ENCODE data around the gene FBH1. TPM values are rescaled to one million over a fixed set of nuclear protein-coding genes. Genes with fewer than 3 reads are reported as not detected.

The FBH1 gene
- total RNA-seq, 1 experiment from 2014 or later: 61.9 TPM

DNA sequence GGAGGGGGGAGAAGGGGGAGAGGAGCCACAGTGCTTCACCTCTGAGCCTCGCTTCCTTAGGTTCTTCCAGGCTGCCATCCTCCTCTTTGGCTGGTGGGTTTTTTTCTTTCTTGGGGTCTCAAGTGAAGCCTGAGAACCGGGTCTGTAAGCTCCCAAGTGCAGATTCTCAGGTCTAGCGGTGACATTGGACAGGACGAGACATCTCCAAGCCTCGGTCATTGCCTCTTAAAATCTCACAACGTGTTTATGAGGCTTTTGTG lies 88.1 kb downstream of the FBH1 start:
- no peak for DNase-seq
- H3K79me2 ChIP-seq (ENCODE audit: low read length): no peaks in the 10 kb centered on the region
- peak overlapping the region; percentile 80 for H3K4me3 ChIP-seq (ENCODE audit: low read length)
- H3K9ac ChIP-seq (ENCODE audit: low read length): peak overlapping the region; percentile 60; the same call in 1 of the 2 replicates
- H3K36me3 ChIP-seq (ENCODE audit: insufficient read depth, low read length): no peaks in the 10 kb centered on the region
- H3K4me1 ChIP-seq (ENCODE audit: low read length): peaks cover 13% of the 10 kb centered on the region
- no peaks in the 10 kb centered on the region for H3K9me2 ChIP-seq (replicated peaks; ENCODE audit: insufficient read depth, low read length)
- H4K20me1 ChIP-seq (ENCODE audit: insufficient read depth, low read depth, low read length): no peaks in the 10 kb centered on the region
- H3K4me2 ChIP-seq (ENCODE audit: low read depth, low read length, poor library complexity, severe bottlenecking): peak overlapping the region; percentile 79
- H3K27ac ChIP-seq (ENCODE audit: low read length): no peak overlapping the region
- H2AFZ ChIP-seq (ENCODE audit: low read length): peak overlapping the region; percentile 87; the same call in 1 of the 2 replicates
- H3K27me3 ChIP-seq (ENCODE audit: low read length): no peaks in the 10 kb centered on the region
- no peaks in the 10 kb centered on the region for H3K9me3 ChIP-seq (ENCODE audit: low read length)

DNA sequence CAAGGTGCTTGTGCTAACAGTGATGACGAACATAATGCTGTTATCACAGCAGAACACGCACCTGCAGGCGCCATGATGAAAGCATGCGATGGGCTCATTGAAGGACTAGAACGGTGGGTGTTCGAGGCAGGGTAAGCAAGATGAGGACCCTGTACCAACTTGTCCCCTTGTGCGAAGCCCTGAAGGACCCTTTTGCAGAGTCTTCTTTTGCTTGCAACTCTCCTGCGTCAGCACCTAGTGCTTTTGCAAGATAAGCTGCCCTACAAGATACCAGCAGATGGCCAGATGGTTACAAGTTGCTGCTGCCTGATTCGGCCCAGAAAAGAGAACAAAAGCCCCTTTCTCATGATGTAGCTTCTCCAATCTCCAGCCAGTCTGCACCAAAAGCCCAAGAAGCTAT lies 91.5 kb downstream of the FBH1 start:
- H3K27ac ChIP-seq (ENCODE audit: low read length): no peak overlapping the region
- no peaks in the 10 kb centered on the region for H3K9me3 ChIP-seq (ENCODE audit: low read length)
- no peak overlapping the region for H3K9ac ChIP-seq (ENCODE audit: low read length)
- no peaks in the 10 kb centered on the region for H3K27me3 ChIP-seq (ENCODE audit: low read length)
- peak; percentile 24 for DNase-seq
- H3K79me2 ChIP-seq (ENCODE audit: low read length): no peaks in the 10 kb centered on the region
- no peaks in the 10 kb centered on the region for H3K9me2 ChIP-seq (replicated peaks; ENCODE audit: insufficient read depth, low read length)
- H3K36me3 ChIP-seq (ENCODE audit: insufficient read depth, low read length): no peaks in the 10 kb centered on the region
- H3K4me3 ChIP-seq (ENCODE audit: low read length): no peak overlapping the region
- no peak overlapping the region for H2AFZ ChIP-seq (ENCODE audit: low read length)
- H4K20me1 ChIP-seq (ENCODE audit: insufficient read depth, low read depth, low read length): no peaks in the 10 kb centered on the region
- peaks cover 10% of the 10 kb centered on the region for H3K4me1 ChIP-seq (ENCODE audit: low read length)
- no peak overlapping the region for H3K4me2 ChIP-seq (ENCODE audit: low read depth, low read length, poor library complexity, severe bottlenecking)

DNA sequence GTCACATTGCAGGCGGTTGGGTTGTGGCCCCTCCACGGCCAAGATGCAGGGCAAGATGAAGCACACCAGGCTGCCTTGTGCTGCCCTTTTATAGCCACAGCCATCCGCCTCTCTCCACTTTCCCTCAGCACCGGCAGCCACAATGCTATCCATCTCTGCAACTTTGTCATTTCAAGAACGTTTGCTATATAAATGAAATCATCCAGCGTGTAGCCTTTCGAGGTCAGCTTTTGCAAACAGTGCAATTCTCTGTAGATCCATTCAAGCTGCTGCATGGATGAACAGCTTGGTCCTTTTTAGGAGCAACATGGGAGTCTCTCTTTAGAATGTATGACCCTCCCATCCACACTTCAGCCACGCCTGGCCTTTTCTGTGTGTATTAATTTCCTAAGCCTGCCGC lies 93.7 kb downstream of the FBH1 start:
- Histone ChIP-seq H2AFZ (ENCODE audit: low read length) (no peak overlapping the region), H3K4me2 (ENCODE audit: low read depth, low read length, poor library complexity, severe bottlenecking) (no peak overlapping the region)
- no peak for DNase-seq

GRCh38 chr10:5985029-5985428 lies 95.0 kb downstream of the FBH1 start:
- no peak overlapping the region for H3K4me2 ChIP-seq (ENCODE audit: low read depth, low read length, poor library complexity, severe bottlenecking)

More for the DNA sequence above, 93.7 kb downstream of the FBH1 start:
- Histone ChIP-seq H3K27me3 (ENCODE audit: low read length) (no peaks in the 10 kb centered on the region), H4K20me1 (ENCODE audit: insufficient read depth, low read depth, low read length) (no peaks in the 10 kb centered on the region), H3K4me1 (ENCODE audit: low read length) (no peaks in the 10 kb centered on the region), H3K36me3 (ENCODE audit: insufficient read depth, low read length) (no peaks in the 10 kb centered on the region), H3K9me3 (ENCODE audit: low read length) (no peaks in the 10 kb centered on the region), H3K4me3 (ENCODE audit: low read length) (no peak overlapping the region), H3K79me2 (ENCODE audit: low read length) (no peaks in the 10 kb centered on the region), H3K9me2 (replicated peaks; ENCODE audit: insufficient read depth, low read length) (no peaks in the 10 kb centered on the region), H3K9ac (ENCODE audit: low read length) (no peak overlapping the region), H3K27ac (ENCODE audit: low read length) (no peak overlapping the region)

More at GRCh38 chr10:5985029-5985428, 95.0 kb downstream of the FBH1 start:
- no peaks in the 10 kb centered on the region for H3K9me3 ChIP-seq (ENCODE audit: low read length)
- no peaks in the 10 kb centered on the region for H4K20me1 ChIP-seq (ENCODE audit: insufficient read depth, low read depth, low read length)
- DNase-seq: no peak
- H3K4me3 ChIP-seq (ENCODE audit: low read length): no peak overlapping the region
- H3K27me3 ChIP-seq (ENCODE audit: low read length): no peaks in the 10 kb centered on the region
- no peaks in the 10 kb centered on the region for H3K79me2 ChIP-seq (ENCODE audit: low read length)
- H2AFZ ChIP-seq (ENCODE audit: low read length): no peak overlapping the region
- H3K36me3 ChIP-seq (ENCODE audit: insufficient read depth, low read length): no peaks in the 10 kb centered on the region
- no peaks in the 10 kb centered on the region for H3K9me2 ChIP-seq (replicated peaks; ENCODE audit: insufficient read depth, low read length)
- no peaks in the 10 kb centered on the region for H3K4me1 ChIP-seq (ENCODE audit: low read length)
- H3K27ac ChIP-seq (ENCODE audit: low read length): no peak overlapping the region
- H3K9ac ChIP-seq (ENCODE audit: low read length): no peak overlapping the region

Other genes with a start within 250 kb of the FBH1 start
- gene ASB13, start 223.6 kb upstream of the FBH1 start, total RNA-seq (2014; rRNA removed; shearing (Covaris generic); ENCODE audit: low replicate concordance): 12.2 and 26.0 TPM in 2 replicates
- 57.7 and 63.7 TPM in 2 replicates for gene TASOR2, start 205.4 kb upstream of the FBH1 start, total RNA-seq (2014; rRNA removed; shearing (Covaris generic); ENCODE audit: low replicate concordance)
- gene GDI2, start 76.8 kb upstream of the FBH1 start, total RNA-seq (2014; rRNA removed; shearing (Covaris generic); ENCODE audit: low replicate concordance): 275 and 383 TPM in 2 replicates
- gene ANKRD16, start 350 bp upstream of the FBH1 start, total RNA-seq (2014; rRNA removed; shearing (Covaris generic); ENCODE audit: low replicate concordance): 12.8 and 29.5 TPM in 2 replicates
- gene IL15RA, start 87.3 kb downstream of the FBH1 start, total RNA-seq (2014; rRNA removed; shearing (Covaris generic); ENCODE audit: low replicate concordance): not detected in 2 replicates
- 1.6 TPM in 1 of 2 replicates, not detected in the other for gene IL2RA, start 172.1 kb downstream of the FBH1 start, total RNA-seq (2014; rRNA removed; shearing (Covaris generic); ENCODE audit: low replicate concordance)
- 72.5 and 96.5 TPM in 2 replicates for gene RBM17, start 198.8 kb downstream of the FBH1 start, total RNA-seq (2014; rRNA removed; shearing (Covaris generic); ENCODE audit: low replicate concordance)

All from Karpas-422 (cell line).